ENCODE measurements around the gene LEFTY1. TPM values are rescaled to one million over a fixed set of nuclear protein-coding genes. Genes with fewer than 3 reads are reported as not detected.

The LEFTY1 gene
- total RNA-seq, 1 donor from 2014 or later: not detected

GRCh38 chr1:225882694-225883615 is 6.0 kb downstream of the LEFTY1 start:
- H3K4me3 Mint-ChIP-seq: peak overlapping the region; percentile 87
- H3K4me1 Mint-ChIP-seq: peaks cover 43% of the 10 kb centered on the region
- H3K27me3 Mint-ChIP-seq: no peaks in the 10 kb centered on the region
- no peaks in the 10 kb centered on the region for H3K9me3 Mint-ChIP-seq
- peak overlapping the region; percentile 71 for H3K27ac Mint-ChIP-seq
- CTCF ChIA-PET: interaction anchor here (0.6 to 3.6 kb wide), 13 partner anchors 14 to 400 kb away, joined by 3 to 26 read pairs (median 3); partner anchors contain the start of genes EPHX1, PYCR2 and SRP9
- DNase-seq (no peak), ATAC-seq (ENCODE audit: low read depth) (peak; percentile 35)
- TF ChIP-seq CTCF (IDR thresholded peaks at IDR 0.05): no peak
- intact Hi-C loops (cut with micrococcal nuclease): loop anchor here (1.0 to 5.0 kb wide), 8 partner anchors 14 to 179 kb away; partner anchors contain the start of genes EPHX1, H3-3A, PYCR2 and SRP9
- peaks cover 7% of the 10 kb centered on the region for H3K36me3 Mint-ChIP-seq (ENCODE audit: low read depth)
- POLR2A ChIA-PET: interaction anchor here (0.6 to 5.9 kb wide), 22 partner anchors 12 to 1700 kb away, joined by 3 to 93 read pairs (median 5); partner anchors contain the start of genes H3-3A, PYCR2 and SRP9

- ChIA-PET POLR2A (interaction anchor here (0.5 to 5.9 kb wide), 19 partner anchors 11 to 1700 kb away, joined by 3 to 93 read pairs (median 5); partner anchors contain the start of genes H3-3A, PYCR2, SDE2 and SRP9), CTCF (interaction anchor here (0.8 to 3.6 kb wide), 12 partner anchors 15 to 400 kb away, joined by 3 to 26 read pairs (median 3); partner anchors contain the start of genes PYCR2 and SRP9)
- peak within 1 kb of the TSS; percentile 84 for H3K27ac Mint-ChIP-seq
- H3K9me3 Mint-ChIP-seq: no peaks in the 10 kb centered on the region
- peaks cover 49% of the 10 kb centered on the region for H3K4me1 Mint-ChIP-seq
- TF ChIP-seq CTCF (IDR thresholded peaks at IDR 0.05): no peak
- peaks cover 16% of the 10 kb centered on the region for H3K36me3 Mint-ChIP-seq (ENCODE audit: low read depth)
- no peaks in the 10 kb centered on the region for H3K27me3 Mint-ChIP-seq
- peak within 1 kb of the TSS; percentile 87 for H3K4me3 Mint-ChIP-seq
- DNase-seq: peak; percentile 85
- peak; percentile 82 for ATAC-seq (ENCODE audit: low read depth)
- intact Hi-C loops (cut with micrococcal nuclease): loop anchor here (1.0 to 5.0 kb wide), 8 partner anchors 15 to 180 kb away; partner anchors contain the start of genes EPHX1, H3-3A, PYCR2 and SRP9
Measured at GRCh38 chr1:225881959-225882693, 6.8 kb downstream of the LEFTY1 start, which contains the start of gene TMEM63A. Gene TMEM63A, minus strand, starts transcription at chr1:225882380. Its CDS starts 4,800 bp downstream, at chr1:225877580.

GRCh38 chr1:225881081-225881958 is 7.6 kb downstream of the LEFTY1 start:
- ATAC-seq (ENCODE audit: low read depth): peak; percentile 4
- no peak for TF ChIP-seq CTCF (IDR thresholded peaks at IDR 0.05)
- POLR2A ChIA-PET: interaction anchor here (0.5 to 5.9 kb wide), 14 partner anchors 10 to 413 kb away, joined by 3 to 93 read pairs (median 6); partner anchors contain the start of genes PYCR2, SDE2 and SRP9
- peak overlapping the region; percentile 87 for H3K4me3 Mint-ChIP-seq
- no peak for DNase-seq
- H3K27me3 Mint-ChIP-seq: no peaks in the 10 kb centered on the region
- H3K4me1 Mint-ChIP-seq: peaks cover 49% of the 10 kb centered on the region
- H3K27ac Mint-ChIP-seq: peak overlapping the region; percentile 84
- CTCF ChIA-PET: interaction anchor here (0.9 to 3.6 kb wide), 9 partner anchors 13 to 401 kb away, joined by 3 to 26 read pairs (median 3); partner anchors contain the start of gene SRP9
- H3K36me3 Mint-ChIP-seq (ENCODE audit: low read depth): peaks cover 24% of the 10 kb centered on the region
- intact Hi-C loops (cut with micrococcal nuclease): loop anchor here (5.0 kb wide), 2 partner anchors 96 to 181 kb away; partner anchors contain the start of gene H3-3A
- no peaks in the 10 kb centered on the region for H3K9me3 Mint-ChIP-seq

- ChIA-PET CTCF (interaction anchor here (1.0 to 3.6 kb wide), 6 partner anchors 14 to 400 kb away, joined by 3 to 26 read pairs (median 4); partner anchors contain the start of gene SRP9), POLR2A (interaction anchor here (1.5 to 5.9 kb wide), 9 partner anchors 14 to 413 kb away, joined by 4 to 93 read pairs (median 15); partner anchors contain the start of genes PYCR2, SDE2 and SRP9)
- DNase-seq (no peak), ATAC-seq (ENCODE audit: low read depth) (no peak)
- H3K27ac Mint-ChIP-seq: peak overlapping the region; percentile 84
- no peaks in the 10 kb centered on the region for H3K27me3 Mint-ChIP-seq
- peaks cover 51% of the 10 kb centered on the region for H3K4me1 Mint-ChIP-seq
- no peaks in the 10 kb centered on the region for H3K9me3 Mint-ChIP-seq
- H3K4me3 Mint-ChIP-seq: peak overlapping the region; percentile 87
- TF ChIP-seq CTCF (IDR thresholded peaks at IDR 0.05): no peak
- H3K36me3 Mint-ChIP-seq (ENCODE audit: low read depth): peaks cover 29% of the 10 kb centered on the region
- intact Hi-C loops (cut with micrococcal nuclease): loop anchor here (1.0 to 5.0 kb wide), 3 partner anchors 14 to 182 kb away; partner anchors contain the start of gene H3-3A
Measured at GRCh38 chr1:225880636-225881035, 8.3 kb downstream of the LEFTY1 start.

Measured in activated B cell treated with CpG ODN at 0.5 μM for 24 hours (primary cell).